NCI-H1417 (cell line): ENCODE measurements around the gene HIKESHI.
"Not testable (repeated sequence)": the region's sequence is repeated elsewhere in the genome, so short reads cannot be mapped to it uniquely, and the experiment has no call there.

Experiments
- DNase-seq, 3 experiments: peaks; one replicate each; lab custom pipeline; 2025; lab: John Stamatoyannopoulos, UW

The HIKESHI gene, protein sequence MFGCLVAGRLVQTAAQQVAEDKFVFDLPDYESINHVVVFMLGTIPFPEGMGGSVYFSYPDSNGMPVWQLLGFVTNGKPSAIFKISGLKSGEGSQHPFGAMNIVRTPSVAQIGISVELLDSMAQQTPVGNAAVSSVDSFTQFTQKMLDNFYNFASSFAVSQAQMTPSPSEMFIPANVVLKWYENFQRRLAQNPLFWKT

DNA sequence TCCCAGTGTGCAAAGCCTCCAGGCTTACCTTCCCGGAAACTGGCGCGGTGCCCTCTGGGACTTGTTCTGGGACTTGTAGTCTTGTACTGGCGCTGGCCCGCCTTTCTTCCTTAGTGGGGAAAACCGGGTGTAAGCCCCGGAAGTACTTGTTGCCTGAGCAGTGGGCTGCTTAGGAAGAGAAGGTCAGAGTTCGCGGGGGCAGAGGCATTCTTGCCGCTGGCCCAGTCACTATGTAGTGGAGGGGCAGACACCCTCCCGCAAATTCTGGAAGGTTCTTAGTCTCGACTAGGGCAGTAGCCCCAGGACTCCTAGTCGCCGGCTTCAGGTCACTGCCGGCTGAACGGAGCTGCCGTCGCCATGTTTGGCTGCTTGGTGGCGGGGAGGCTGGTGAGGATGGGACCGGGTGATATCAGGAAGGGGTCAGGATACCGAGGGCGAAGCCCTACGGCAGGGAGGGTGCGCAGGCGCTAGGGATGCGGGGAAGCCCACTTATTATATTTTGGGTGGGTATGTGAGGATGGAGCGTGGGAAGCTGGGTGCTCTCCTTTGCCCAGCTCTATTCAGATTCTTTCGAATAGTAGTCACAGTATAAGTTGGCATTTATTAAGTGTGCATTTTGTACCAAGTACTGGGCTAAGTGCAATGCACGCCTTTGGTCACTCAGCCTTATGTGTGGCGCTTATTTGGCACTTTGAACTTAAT, at the start of gene HIKESHI:
Gene HIKESHI (plus strand): TSS at position 149 of the 702 bp plus-strand sequence. CDS start 209 bp downstream, at position 358.
- DNase-seq: peak; percentile 97 to 99 (median 97)

- no peak for DNase-seq
Measured at GRCh38 chr11:86255896-86256295, 46.1 kb upstream of the HIKESHI start.

DNA sequence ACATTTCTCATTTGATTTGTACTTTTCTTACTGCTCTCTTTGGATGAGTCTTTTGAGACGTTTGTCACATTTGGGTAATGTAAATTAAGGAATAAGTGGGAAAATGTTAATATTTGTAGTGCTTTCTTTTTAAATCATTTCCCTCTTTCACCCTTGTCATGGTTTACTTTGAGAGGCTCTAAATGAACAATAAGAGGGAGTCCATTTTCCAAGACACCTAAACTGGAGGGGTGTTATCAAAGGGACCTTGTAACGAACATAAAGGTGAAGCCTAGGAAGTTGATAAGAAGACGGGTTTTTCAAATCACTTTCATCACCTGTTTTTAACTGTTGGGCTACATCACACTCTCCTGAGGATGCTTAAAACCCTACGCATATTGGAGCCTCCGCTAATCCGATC, 45.4 kb upstream of the HIKESHI start:
- DNase-seq: no peak

DNA sequence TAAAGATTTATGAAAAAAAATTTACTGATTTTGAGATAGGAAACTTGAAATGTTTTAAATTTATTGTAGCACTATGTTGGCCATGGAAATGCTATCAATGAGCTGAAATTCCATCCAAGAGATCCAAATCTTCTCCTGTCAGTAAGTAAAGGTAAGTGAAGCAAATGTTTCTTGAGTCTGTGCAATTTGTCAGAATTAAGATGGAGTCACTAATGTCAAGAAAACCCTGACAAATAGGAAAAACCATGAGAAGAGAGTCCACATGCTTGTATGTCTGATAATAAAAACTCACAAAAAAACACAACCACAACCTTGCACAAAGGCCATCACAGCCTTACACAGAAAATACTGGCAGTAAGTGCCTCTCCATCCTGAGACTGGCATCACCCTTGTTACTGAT, 44.6 kb upstream of the HIKESHI start:
- DNase-seq: no peak

DNA sequence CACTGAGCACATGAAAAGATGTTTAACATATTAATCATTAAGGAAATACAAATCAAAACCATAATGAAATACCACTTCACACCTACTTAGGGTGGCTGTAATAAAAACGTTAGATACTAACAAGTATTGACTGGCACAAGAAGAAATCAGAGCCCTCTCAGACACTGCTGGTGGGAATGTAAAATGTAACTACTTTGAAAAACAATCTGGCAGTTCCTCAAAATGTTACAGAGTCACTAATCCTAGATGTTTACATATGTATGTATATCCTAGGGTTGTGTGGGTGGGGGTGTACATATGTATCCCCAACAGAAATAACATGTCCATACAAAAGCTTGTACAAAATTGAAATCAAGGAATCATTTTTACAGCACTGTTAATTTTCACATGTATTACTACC, 42.3 kb upstream of the HIKESHI start:
- no peak for DNase-seq

DNA sequence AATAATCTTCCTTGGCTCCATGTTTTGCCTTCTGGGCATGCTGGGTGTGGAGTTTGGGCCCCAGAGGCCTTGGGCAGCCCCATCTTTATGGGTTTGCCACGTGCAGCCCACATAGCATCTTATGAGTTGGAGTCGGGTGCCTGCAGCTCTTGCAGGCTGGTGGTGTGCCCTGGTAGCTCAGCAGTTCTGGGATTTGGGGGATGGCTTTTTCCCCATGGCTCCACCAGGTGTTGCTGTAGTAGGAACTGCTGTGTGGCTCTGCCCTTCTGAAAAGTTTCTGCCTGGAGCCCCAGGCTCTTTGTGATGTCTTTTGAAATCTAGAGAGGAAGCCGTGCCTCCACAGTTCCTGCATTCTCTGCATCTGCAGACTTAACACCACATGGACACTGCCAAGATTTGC, 40.7 kb upstream of the HIKESHI start:
- DNase-seq: no peak

- no peak for DNase-seq
Measured at GRCh38 chr11:86262387-86262786, 39.7 kb upstream of the HIKESHI start.

- no peak for DNase-seq
Measured at GRCh38 chr11:86264649-86265048, 37.4 kb upstream of the HIKESHI start.

- DNase-seq: no peak
Measured at GRCh38 chr11:86265194-86265593, 36.8 kb upstream of the HIKESHI start.

GRCh38 chr11:86269645-86270044, 32.4 kb upstream of the HIKESHI start:
- no peak for DNase-seq

GRCh38 chr11:86274503-86274902, 27.5 kb upstream of the HIKESHI start:
- no peak for DNase-seq

- DNase-seq: no peak
Measured at GRCh38 chr11:86274999-86275398, 27.0 kb upstream of the HIKESHI start.

- DNase-seq: no peak
Measured at GRCh38 chr11:86275493-86276370, 26.3 kb upstream of the HIKESHI start.

DNA sequence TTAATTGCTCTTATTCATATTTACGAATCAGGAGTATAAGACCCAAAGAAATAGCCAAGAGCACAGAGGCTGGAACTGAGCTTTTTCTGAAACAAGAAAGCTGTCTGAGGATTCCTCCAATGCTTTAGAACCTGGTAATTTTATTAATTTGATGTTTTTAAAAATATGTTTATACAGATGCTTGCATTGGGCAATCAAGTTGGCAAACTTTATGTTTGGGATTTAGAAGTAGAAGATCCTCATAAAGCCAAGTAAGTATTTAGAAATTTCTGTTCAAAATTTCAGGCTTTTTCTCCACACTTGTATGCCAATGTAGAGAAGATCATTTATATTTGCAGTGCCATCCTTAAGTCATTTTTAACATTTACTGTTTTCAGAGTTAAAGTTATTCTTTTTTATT, 24.3 kb upstream of the HIKESHI start:
- no peak for DNase-seq

GRCh38 chr11:86278226-86278625, 23.8 kb upstream of the HIKESHI start:
- no peak for DNase-seq

DNA sequence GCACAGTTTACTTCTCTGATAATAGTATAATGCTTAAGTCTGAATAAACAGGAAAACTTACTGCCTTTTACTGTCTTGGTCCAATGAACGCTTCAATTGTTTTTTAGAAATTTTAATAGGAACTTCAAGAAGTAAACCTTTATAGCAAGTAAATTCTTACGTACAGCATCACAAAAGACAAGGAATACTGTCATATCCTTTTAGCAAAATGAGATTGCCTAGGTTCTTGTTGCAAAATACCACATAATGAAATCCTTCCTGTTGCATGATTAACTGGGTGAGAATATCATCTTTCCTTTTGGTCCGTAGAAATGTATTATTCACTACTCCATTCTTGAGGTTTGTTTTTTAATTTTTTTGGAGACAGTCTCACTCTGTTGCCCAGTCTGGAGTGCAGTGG, 22.3 kb upstream of the HIKESHI start:
- no peak for DNase-seq

DNA sequence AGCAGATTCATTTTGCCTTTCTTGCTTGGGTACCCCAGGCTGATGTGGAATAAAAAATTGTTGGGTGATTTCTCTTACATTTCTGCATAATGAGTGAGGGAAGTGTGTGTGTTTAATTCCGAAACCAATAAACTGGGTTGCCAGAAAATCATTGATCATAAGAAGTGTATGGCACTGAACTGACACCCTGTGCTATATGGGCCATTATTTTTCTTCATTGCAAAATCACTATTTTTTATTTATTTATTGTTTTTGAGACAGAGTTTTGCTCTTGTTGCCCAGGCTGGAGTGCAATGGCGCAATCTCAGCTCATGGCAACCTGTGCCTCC, 14.6 kb upstream of the HIKESHI start:
- DNase-seq: no peak

DNA sequence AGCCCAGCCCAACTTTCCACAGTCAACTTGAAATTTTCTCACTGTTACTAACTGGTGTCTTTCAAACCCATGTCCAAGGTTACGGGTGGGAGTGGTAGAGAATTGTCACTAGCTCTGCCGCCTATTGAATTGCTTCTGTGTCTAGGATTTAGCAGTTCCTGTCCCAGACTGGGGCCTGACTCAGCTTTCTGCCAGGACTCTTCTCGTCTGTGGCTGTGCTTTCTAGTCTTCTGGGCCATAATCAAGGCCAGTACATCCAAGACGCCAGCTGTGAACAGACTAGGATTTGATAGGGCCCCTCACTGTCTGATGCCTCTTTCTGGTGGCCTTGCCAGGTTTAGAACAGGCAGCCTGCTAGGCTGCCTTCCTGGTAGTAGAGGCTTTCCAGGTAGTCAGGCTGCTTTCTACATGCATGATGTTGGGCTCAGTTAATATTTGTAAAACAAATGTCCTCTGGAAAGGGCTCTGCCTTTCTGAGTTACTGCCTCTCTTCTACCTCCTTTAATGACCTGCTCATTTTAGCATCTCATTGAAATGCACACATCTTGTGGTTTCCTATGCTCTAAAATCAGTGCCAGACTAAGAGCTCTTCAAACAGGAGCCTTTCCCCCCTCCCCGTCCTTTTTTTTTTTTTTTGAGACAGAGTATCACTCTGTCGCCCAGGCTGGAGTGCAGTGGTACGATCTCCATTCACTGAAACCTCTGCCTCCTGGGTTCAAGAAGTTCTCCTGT, 13.1 kb upstream of the HIKESHI start:
- no peak for DNase-seq

GRCh38 chr11:86289508-86290280, 12.3 kb upstream of the HIKESHI start:
- DNase-seq: not testable (repeated sequence)

- DNase-seq: peak; percentile 15 to 66 (median 29)
Measured at GRCh38 chr11:86291466-86292262, 10.4 kb upstream of the HIKESHI start.
